ENCODE results near the gene TNXB. TPM values are rescaled to one million over a fixed set of nuclear protein-coding genes. Genes with fewer than 3 reads are reported as not detected.
"Not testable (repeated sequence)": the region's sequence is repeated elsewhere in the genome, so short reads cannot be mapped to it uniquely, and the experiment has no call there.

The TNXB gene
- total RNA-seq, 1 experiment from 2014 or later, result 10.6 TPM

DNA sequence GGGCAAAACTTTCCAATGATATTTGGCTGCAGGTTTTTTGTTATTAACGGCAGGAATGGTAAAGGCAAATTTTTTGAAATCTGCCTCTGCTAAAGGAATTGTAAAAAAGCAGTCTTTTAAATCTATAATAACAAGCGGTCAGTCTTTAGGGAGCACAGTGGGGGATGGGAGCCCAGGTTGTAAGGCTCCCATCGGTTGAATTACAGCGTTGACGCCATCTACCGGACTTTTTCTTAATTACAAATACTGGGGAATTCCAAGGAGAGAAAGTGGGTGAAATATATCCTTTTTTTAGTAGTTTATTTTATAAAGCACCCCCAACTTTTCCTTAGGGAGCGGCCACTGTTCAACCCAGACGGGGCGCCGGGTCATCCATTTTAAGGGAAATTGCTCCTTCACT lies 87.0 kb downstream of the TNXB start:
- intact Hi-C loops (cut with micrococcal nuclease; ENCODE audit: unreplicated experiment); H3K36me3 Mint-ChIP-seq (ENCODE audit: insufficient read depth, unreplicated experiment); H3K27ac Mint-ChIP-seq (ENCODE audit: unreplicated experiment); H3K4me1 Mint-ChIP-seq (ENCODE audit: low read depth, unreplicated experiment); H3K9me3 Mint-ChIP-seq (ENCODE audit: low read depth, unreplicated experiment); H3K27me3 Mint-ChIP-seq (ENCODE audit: unreplicated experiment); H3K4me3 Mint-ChIP-seq (ENCODE audit: low read depth, unreplicated experiment); CTCF ChIA-PET; DNase-seq; BruUV-seq (replicated peaks): not testable (repeated sequence)

DNA sequence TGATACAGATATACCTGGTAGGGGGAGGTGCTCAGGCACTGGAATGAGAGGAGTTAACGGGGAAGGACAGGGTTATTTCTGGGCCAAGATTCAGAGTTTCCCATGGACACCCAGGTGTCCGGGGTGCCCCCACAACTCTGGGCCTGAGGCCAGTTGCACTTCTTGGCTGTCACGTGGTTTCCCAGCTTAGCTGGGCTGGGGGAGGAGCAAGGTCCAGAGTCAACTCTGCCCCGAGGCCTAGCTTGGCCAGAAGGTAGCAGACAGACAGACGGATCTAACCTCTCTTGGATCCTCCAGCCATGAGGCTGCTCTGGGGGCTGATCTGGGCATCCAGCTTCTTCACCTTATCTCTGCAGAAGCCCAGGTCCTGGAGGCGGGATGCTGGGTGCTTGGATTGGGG lies 94.6 kb downstream of the TNXB start, which contains the start of gene C4B:
TSS of gene C4B (plus strand) at position 249 of the 400 bp plus-strand sequence. CDS start at position 300, 51 bp downstream.
- H3K36me3 Mint-ChIP-seq (ENCODE audit: insufficient read depth, unreplicated experiment); H3K27ac Mint-ChIP-seq (ENCODE audit: unreplicated experiment); H3K4me1 Mint-ChIP-seq (ENCODE audit: low read depth, unreplicated experiment); CTCF ChIA-PET; H3K27me3 Mint-ChIP-seq (ENCODE audit: unreplicated experiment); BruUV-seq (replicated peaks); H3K9me3 Mint-ChIP-seq (ENCODE audit: low read depth, unreplicated experiment); intact Hi-C loops (cut with micrococcal nuclease; ENCODE audit: unreplicated experiment); DNase-seq; H3K4me3 Mint-ChIP-seq (ENCODE audit: low read depth, unreplicated experiment): not testable (repeated sequence)

DNA sequence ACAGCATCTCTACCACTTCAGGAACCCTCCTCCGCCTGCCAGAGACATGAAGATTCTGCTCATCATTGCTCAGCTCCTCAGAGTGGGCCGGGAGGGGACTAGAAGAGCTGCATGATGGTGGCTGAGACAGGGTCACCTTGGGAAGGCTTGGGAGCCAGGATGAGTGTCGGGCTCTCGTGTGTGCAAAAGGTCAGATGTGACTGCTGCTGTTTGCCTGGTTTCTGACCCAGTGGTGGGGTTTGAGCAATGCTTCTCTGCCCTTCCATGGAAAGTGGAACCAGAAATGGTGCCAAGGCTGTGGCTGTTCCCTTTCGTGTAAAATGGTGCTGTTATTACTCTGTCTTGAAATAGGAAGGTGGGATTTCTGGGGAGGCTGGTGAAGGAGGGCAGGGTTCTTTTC lies 95.4 kb downstream of the TNXB start:
- H3K4me3 Mint-ChIP-seq (ENCODE audit: low read depth, unreplicated experiment); H3K36me3 Mint-ChIP-seq (ENCODE audit: insufficient read depth, unreplicated experiment); intact Hi-C loops (cut with micrococcal nuclease; ENCODE audit: unreplicated experiment); CTCF ChIA-PET; H3K4me1 Mint-ChIP-seq (ENCODE audit: low read depth, unreplicated experiment); H3K27me3 Mint-ChIP-seq (ENCODE audit: unreplicated experiment); H3K27ac Mint-ChIP-seq (ENCODE audit: unreplicated experiment); H3K9me3 Mint-ChIP-seq (ENCODE audit: low read depth, unreplicated experiment); BruUV-seq (replicated peaks); DNase-seq: not testable (repeated sequence)

DNA sequence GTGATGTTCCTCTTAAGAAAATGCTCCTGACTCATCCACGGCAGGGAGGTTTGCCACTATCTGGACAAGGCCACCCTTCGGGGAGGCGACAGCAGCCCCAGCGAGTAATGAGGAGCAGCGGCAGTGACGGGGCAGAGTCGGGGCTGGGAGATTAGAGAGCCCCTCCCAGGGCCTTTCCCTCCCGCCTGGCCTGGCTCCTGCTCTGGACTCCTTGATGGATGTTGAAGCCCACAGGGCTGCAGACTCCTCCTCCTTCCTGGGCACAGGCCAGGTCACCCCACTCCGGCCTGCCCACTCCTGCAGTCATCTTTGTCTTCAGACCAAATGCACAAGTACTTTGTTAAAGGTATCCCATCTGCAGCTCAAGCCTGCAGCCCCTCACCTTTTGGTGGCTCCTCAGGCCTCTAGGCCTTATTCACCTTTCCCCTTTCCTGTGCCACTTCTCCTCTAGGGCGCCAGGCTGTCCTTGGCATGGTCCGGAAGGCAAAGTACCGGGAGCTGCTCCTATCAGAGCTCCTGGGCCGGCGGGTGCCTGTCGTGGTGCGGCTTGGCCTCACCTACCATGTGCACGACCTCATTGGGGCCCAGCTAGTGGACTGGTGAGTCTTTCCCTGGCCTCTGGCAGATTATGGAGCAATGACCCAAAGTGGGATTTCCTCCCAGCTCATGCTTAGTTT lies 96.1 kb downstream of the TNXB start:
- CTCF ChIA-PET; intact Hi-C loops (cut with micrococcal nuclease; ENCODE audit: unreplicated experiment); H3K27me3 Mint-ChIP-seq (ENCODE audit: unreplicated experiment); BruUV-seq (replicated peaks); H3K4me3 Mint-ChIP-seq (ENCODE audit: low read depth, unreplicated experiment); H3K9me3 Mint-ChIP-seq (ENCODE audit: low read depth, unreplicated experiment); H3K27ac Mint-ChIP-seq (ENCODE audit: unreplicated experiment); H3K36me3 Mint-ChIP-seq (ENCODE audit: insufficient read depth, unreplicated experiment); H3K4me1 Mint-ChIP-seq (ENCODE audit: low read depth, unreplicated experiment): not testable (repeated sequence)
- peak; percentile 3 for DNase-seq

DNA sequence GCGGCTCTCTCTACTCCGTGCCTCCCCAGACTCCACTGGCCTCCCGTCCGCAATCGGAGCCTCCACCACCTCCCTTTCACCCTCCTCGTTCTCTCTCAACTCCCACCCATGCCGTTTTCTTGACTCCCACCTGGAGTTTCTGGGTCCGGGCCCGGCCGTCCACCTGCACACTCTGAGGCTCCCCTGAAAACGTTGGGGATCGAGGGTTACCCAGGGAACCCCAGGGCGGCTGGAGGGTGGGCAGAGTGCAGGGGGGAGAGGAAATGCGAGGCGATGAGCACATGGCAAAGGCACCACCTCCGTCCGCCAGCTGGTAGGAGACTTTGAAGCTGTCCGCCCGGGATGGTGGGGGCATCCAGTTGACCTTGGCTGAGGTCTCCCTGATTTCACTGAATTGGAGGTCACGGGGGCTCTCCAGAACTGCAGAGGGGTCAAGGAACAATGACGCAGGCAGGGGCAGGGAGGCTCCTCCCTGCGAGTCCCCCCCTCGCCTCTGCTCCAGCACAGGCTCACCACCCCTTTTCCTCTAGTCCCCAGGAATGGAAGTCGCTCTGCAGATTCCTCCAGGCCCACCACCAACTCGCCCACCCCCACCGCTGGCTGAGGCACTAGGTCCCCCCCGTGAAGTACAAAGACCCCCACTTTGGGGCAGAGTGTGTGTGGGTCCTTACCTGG lies 98.1 kb downstream of the TNXB start:
- H3K4me1 Mint-ChIP-seq (ENCODE audit: low read depth, unreplicated experiment); CTCF ChIA-PET; H3K4me3 Mint-ChIP-seq (ENCODE audit: low read depth, unreplicated experiment); intact Hi-C loops (cut with micrococcal nuclease; ENCODE audit: unreplicated experiment); H3K36me3 Mint-ChIP-seq (ENCODE audit: insufficient read depth, unreplicated experiment); H3K9me3 Mint-ChIP-seq (ENCODE audit: low read depth, unreplicated experiment); BruUV-seq (replicated peaks); H3K27ac Mint-ChIP-seq (ENCODE audit: unreplicated experiment): not testable (repeated sequence)
- DNase-seq, result peak; percentile 1
- peaks cover 13% of the 10 kb centered on the region for H3K27me3 Mint-ChIP-seq (ENCODE audit: unreplicated experiment)

DNA sequence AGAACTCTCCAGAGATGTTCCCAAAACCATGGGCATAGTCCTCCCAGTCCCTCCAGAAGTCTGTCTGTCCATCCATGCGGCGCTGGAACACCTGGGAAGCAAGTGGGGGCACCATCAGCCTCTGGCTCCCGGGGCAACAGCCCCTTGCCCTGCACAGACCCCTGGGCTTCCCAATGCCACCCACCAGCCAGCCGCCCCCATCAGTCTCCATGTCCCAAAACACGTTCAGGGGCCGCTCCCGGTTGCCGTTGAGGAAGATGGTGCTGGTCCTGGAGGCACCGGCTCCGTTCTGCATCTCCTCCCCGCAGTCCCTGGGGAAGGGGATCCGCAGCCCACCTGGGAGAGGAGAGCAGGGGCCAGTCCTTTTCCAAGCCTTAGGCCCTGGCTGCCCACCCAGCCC lies 99.6 kb downstream of the TNXB start:
- BruUV-seq (replicated peaks); H3K4me1 Mint-ChIP-seq (ENCODE audit: low read depth, unreplicated experiment); H3K27ac Mint-ChIP-seq (ENCODE audit: unreplicated experiment); CTCF ChIA-PET; H3K9me3 Mint-ChIP-seq (ENCODE audit: low read depth, unreplicated experiment); intact Hi-C loops (cut with micrococcal nuclease; ENCODE audit: unreplicated experiment); H3K36me3 Mint-ChIP-seq (ENCODE audit: insufficient read depth, unreplicated experiment); H3K4me3 Mint-ChIP-seq (ENCODE audit: low read depth, unreplicated experiment): not testable (repeated sequence)
- DNase-seq, result peak; percentile 0
- peaks cover 28% of the 10 kb centered on the region for H3K27me3 Mint-ChIP-seq (ENCODE audit: unreplicated experiment)

DNA sequence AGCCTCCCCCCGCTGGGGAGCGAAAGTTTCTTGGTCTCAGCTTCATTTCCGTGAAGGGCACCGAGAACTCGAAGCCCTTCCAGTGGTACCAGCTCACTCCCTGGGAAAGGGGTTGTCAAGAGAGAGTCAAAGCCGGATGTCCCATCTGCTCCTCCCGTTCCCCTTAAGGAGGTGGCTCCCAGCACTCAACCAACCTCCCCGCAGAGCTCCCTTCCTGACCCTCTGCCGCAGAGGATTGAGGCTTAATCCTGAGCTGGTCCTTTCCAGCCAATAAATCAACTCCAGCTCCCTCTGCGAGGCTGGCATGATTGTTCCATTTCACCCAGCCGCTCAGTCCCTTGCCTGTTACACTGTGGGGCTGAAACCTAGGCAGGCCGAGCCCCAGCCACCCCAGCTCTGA lies 100.5 kb downstream of the TNXB start:
- H3K4me1 Mint-ChIP-seq (ENCODE audit: low read depth, unreplicated experiment); BruUV-seq (replicated peaks); H3K36me3 Mint-ChIP-seq (ENCODE audit: insufficient read depth, unreplicated experiment); intact Hi-C loops (cut with micrococcal nuclease; ENCODE audit: unreplicated experiment); H3K27ac Mint-ChIP-seq (ENCODE audit: unreplicated experiment); H3K4me3 Mint-ChIP-seq (ENCODE audit: low read depth, unreplicated experiment); H3K9me3 Mint-ChIP-seq (ENCODE audit: low read depth, unreplicated experiment): not testable (repeated sequence)
- peak; percentile 0 for DNase-seq
- H3K27me3 Mint-ChIP-seq (ENCODE audit: unreplicated experiment), result peaks cover 32% of the 10 kb centered on the region
- CTCF ChIA-PET, result interaction anchor here (0.6 kb wide), 1 partner anchor 994 kb away, joined by 4 read pairs; no protein-coding TSS in a partner anchor

GRCh38 chr6:32008037-32008436 lies 101.1 kb downstream of the TNXB start:
- peaks cover 32% of the 10 kb centered on the region for H3K27me3 Mint-ChIP-seq (ENCODE audit: unreplicated experiment)
- H3K4me3 Mint-ChIP-seq (ENCODE audit: low read depth, unreplicated experiment); DNase-seq; intact Hi-C loops (cut with micrococcal nuclease; ENCODE audit: unreplicated experiment); CTCF ChIA-PET; BruUV-seq (replicated peaks); H3K4me1 Mint-ChIP-seq (ENCODE audit: low read depth, unreplicated experiment); H3K9me3 Mint-ChIP-seq (ENCODE audit: low read depth, unreplicated experiment); H3K36me3 Mint-ChIP-seq (ENCODE audit: insufficient read depth, unreplicated experiment); H3K27ac Mint-ChIP-seq (ENCODE audit: unreplicated experiment): not testable (repeated sequence)

GRCh38 chr6:32007086-32007485 lies 102.1 kb downstream of the TNXB start:
- H3K27ac Mint-ChIP-seq (ENCODE audit: unreplicated experiment); H3K4me3 Mint-ChIP-seq (ENCODE audit: low read depth, unreplicated experiment); CTCF ChIA-PET; BruUV-seq (replicated peaks); H3K4me1 Mint-ChIP-seq (ENCODE audit: low read depth, unreplicated experiment); H3K9me3 Mint-ChIP-seq (ENCODE audit: low read depth, unreplicated experiment); intact Hi-C loops (cut with micrococcal nuclease; ENCODE audit: unreplicated experiment); H3K36me3 Mint-ChIP-seq (ENCODE audit: insufficient read depth, unreplicated experiment): not testable (repeated sequence)
- peak; percentile 1 for DNase-seq
- peaks cover 32% of the 10 kb centered on the region for H3K27me3 Mint-ChIP-seq (ENCODE audit: unreplicated experiment)

- DNase-seq, result peak; percentile 4
- intact Hi-C loops (cut with micrococcal nuclease; ENCODE audit: unreplicated experiment); CTCF ChIA-PET: not testable (repeated sequence)
Observed at GRCh38 chr6:32005991-32006529, 103.1 kb downstream of the TNXB start.

More at GRCh38 chr6:32005991-32006529, 103.1 kb downstream of the TNXB start:
- H3K4me3 Mint-ChIP-seq (ENCODE audit: low read depth, unreplicated experiment); H3K4me1 Mint-ChIP-seq (ENCODE audit: low read depth, unreplicated experiment); BruUV-seq (replicated peaks); H3K36me3 Mint-ChIP-seq (ENCODE audit: insufficient read depth, unreplicated experiment); H3K27ac Mint-ChIP-seq (ENCODE audit: unreplicated experiment); H3K9me3 Mint-ChIP-seq (ENCODE audit: low read depth, unreplicated experiment): not testable (repeated sequence)
- H3K27me3 Mint-ChIP-seq (ENCODE audit: unreplicated experiment), result peaks cover 32% of the 10 kb centered on the region

Measured in Calu3 (cell line).